A549 treated with GW870086 at 1 μM for 4 hours (cell line): Measurements from ENCODE around the gene KRT76. TPM values are rescaled to one million over a fixed set of nuclear protein-coding genes. Genes with fewer than 3 reads are reported as not detected.

Experiments
- total RNA-seq: library from RNA; stranded (reverse); fragments of 200-300 nt; extraction: Qiagen RNA extraction; gene quantifications from 5 replicates; pipeline ENCODE4 v1.2.3, GENCODE V29; 2022; ENCODE audit warnings: low read depth

The KRT76 gene
- not detected in 5 replicates for total RNA-seq

DNA sequence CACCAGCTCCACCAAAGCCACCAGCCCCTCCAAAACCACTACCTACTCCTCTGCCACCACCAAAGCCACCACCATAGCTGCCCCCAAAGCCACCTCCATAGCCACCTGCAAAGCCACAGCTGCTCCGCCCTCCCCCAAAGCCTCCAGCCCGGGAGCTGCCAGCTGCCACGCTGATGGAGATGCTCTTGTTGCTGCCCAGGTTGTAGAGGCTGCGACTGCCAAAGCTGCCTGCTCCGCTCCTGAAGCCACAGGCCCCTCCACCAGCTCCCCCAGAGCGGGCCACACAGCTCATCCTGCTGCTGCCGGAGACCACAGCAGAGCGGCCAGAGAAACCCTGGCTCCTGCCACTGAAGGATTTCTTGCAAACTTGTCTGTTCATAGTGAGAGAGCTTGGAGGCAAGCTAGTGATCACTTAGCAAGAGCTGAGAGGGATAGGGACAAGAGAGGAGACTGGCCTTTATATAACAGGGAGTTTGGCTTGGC lies at the start of gene KRT76:
KRT76 (minus strand) TSS at position 433 of the 483 bp plus-strand sequence; CDS start at position 379, 54 bp downstream.

DNA sequence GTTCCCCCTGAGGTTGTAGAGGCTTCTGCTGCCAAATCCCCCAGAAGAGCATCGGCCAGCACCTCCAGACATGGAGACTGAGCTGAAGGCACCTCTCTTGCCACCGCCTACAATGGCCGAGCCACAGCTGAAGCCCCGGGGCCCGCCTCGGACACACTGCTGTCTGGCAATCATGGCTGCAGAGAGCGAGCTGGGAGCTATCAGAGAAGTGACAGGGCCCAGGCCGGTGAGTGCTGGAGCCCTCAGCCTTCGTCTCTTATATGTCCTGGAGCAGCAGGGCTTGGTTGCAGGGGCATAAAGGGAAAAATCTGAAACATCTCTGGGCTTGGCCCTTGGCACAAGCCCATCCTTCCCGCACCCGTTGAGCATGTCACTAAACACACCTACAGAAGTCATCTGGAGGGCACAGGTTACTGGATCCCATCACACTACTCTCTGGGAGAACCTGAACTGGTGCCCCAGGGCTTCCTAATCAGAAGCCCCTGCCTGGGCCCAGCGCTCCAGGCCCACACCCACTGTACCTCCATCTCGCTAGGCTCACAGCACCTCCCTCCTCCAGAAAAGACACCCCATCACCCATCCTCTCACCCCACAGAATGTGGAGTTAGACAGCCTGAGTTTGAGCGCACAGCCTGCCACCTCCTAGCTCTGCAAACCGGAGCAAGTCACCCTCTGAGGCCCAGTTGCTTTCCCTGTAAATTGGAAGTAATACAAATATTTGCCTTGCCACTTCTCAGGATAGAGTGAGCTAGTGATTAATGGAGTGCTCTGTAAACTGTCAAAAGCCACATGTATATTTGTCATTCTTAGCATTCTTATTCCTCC lies 37.0 kb upstream of the KRT76 start, which contains the start of gene KRT4:
KRT4 (minus strand) TSS at position 232 of the 825 bp plus-strand sequence; CDS start at position 174, 58 bp downstream.

DNA sequence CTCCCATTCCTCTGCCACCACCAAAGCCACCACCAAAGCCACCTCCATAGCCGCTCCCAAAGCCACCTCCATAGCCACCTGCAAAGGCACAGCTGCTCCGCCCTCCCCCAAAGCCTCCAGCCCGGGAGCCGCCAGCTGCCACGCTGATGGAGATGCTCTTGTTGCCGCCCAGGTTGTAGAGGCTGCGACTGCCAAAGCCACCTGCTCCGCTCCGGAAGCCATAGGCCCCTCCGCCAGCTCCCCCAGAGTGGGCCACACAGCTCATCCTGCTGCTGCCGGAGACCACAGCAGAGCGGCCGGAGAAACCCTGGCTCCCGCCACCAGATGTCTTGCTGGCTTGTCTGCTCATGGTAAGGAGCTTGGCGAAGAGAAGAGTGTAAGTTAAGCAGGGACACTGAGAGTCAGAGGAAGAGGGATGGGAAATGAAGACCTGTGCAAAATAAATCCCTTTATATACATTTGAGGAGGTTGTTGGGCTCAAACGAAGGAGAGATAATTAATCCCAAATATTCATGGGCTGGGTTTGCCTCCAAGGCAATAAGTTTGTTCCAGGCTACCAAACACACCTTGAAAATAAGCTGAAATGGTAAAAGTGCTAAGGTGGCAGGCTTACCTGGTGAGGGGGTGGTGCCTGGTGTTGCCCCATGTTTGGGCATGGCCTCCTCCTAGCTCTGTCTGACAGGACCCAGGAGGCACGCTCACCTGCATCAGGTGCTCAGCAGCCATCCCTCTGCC lies 18.7 kb upstream of the KRT76 start, which contains the start of gene KRT3:
KRT3 (minus strand) TSS at position 424 of the 735 bp plus-strand sequence; CDS start at position 349, 75 bp downstream.

Other genes starting within 250 kb of the KRT76 start
- not detected in 5 replicates for gene KRT71, start 224.2 kb downstream of the KRT76 start, total RNA-seq
- not detected in 5 replicates for gene KRT74, start 203.5 kb downstream of the KRT76 start, total RNA-seq
- gene KRT72, start 175.9 kb downstream of the KRT76 start, total RNA-seq, result not detected in 5 replicates
- not detected in 5 replicates for gene KRT73, start 158.8 kb downstream of the KRT76 start, total RNA-seq
- gene KRT2, start 125.1 kb downstream of the KRT76 start, total RNA-seq, result not detected in 5 replicates
- gene KRT1, start 96.9 kb downstream of the KRT76 start, total RNA-seq, result not detected in 5 replicates
- gene KRT77, start 73.8 kb downstream of the KRT76 start, total RNA-seq, result not detected in 5 replicates
- gene KRT3, start 18.8 kb upstream of the KRT76 start, total RNA-seq, result 0.05 to 0.11 TPM (median 0.07 TPM) in 5 replicates
- 1.9 to 3.9 TPM (median 2.7 TPM) in 5 replicates for gene KRT4, start 36.8 kb upstream of the KRT76 start, total RNA-seq
- gene KRT79, start 57.0 kb upstream of the KRT76 start, total RNA-seq, result 0.09 to 0.20 TPM in 2 of 5 replicates, not detected in the others
- gene KRT78, start 71.6 kb upstream of the KRT76 start, total RNA-seq, result 0.06 to 0.25 TPM in 2 of 5 replicates, not detected in the others
- 3,905 to 4,615 TPM (median 4,500 TPM) in 5 replicates for gene KRT8, start 127.7 kb upstream of the KRT76 start, total RNA-seq
- 2,631 to 3,100 TPM (median 2,917 TPM) in 5 replicates for gene KRT18, start 171.8 kb upstream of the KRT76 start, total RNA-seq
- gene EIF4B, start 229.1 kb upstream of the KRT76 start, total RNA-seq, result 216 to 371 TPM (median 266 TPM) in 5 replicates